HepG2 (cell line): ENCODE data around the gene MYCBPAP. TPM values are rescaled to one million over a fixed set of nuclear protein-coding genes. Genes with fewer than 3 reads are reported as not detected.

Experiments
- BRCA1 ChIP-seq: sonication (generic); formaldehyde crosslinking; IDR thresholded peaks from 2 replicates; pipeline ENCODE4 v1.4.0; 2020; ENCODE audit warnings: missing genetic modification reagents
- CENPX ChIP-seq: sonication (generic); formaldehyde crosslinking; IDR thresholded peaks from 2 replicates; pipeline ENCODE4 v1.9.0; 2021; ENCODE audit warnings: mild to moderate bottlenecking, missing genetic modification reagents, moderate library complexity
- CREB1 ChIP-seq, 2 experiments: fragments of 450-650 bp in 1 of 2; IDR thresholded peaks; 2 replicates each; pipeline ENCODE4 v1.6.1; 2016 to 2017; ENCODE audit warnings: control low read depth in 1 of 2, mild to moderate bottlenecking in 1 of 2, missing compliant biosample characterization in 1 of 2, missing genetic modification characterization in 1 of 2
- HMGA1 ChIP-seq: sonication (generic); formaldehyde crosslinking; conservative IDR thresholded peaks from 2 replicates; pipeline ENCODE4 v1.4.0; 2020; ENCODE audit warnings: missing genetic modification reagents
- KAT2B ChIP-seq: fragments of 150-350 bp; IDR thresholded peaks from 2 replicates; pipeline ENCODE4 v1.6.1; 2014; ENCODE audit warnings: low read depth, low read length, borderline replicate concordance
- KLF11 ChIP-seq: IDR thresholded peaks from 2 replicates; pipeline ENCODE4 v1.6.1; 2016; ENCODE audit warnings: missing compliant biosample characterization
- ONECUT2 ChIP-seq: sonication (generic); formaldehyde crosslinking; IDR thresholded peaks from 2 replicates; pipeline ENCODE4 v1.4.0; 2020; ENCODE audit warnings: missing genetic modification reagents
- PHF20 ChIP-seq: sonication (generic); formaldehyde crosslinking; IDR thresholded peaks from 2 replicates; pipeline ENCODE4 v1.5.0; 2020; ENCODE audit warnings: mild to moderate bottlenecking, missing genetic modification reagents
- PHF5A ChIP-seq: IDR thresholded peaks from one replicate; pipeline ENCODE4 v1.6.1; 2018; ENCODE audit warnings: low read depth, missing genetic modification reagents; ENCODE audit not compliant: unreplicated experiment
- TCF7 ChIP-seq: sonication (generic); IDR thresholded peaks from 2 replicates; pipeline ENCODE4 v1.6.1; 2016; ENCODE audit warnings: antibody characterized with exemption, low read depth
- ZNF333 ChIP-seq: sonication (generic); formaldehyde crosslinking; IDR thresholded peaks from 2 replicates; pipeline ENCODE4 v1.4.0; 2020; ENCODE audit warnings: mild to moderate bottlenecking, missing genetic modification reagents, borderline replicate concordance
- ZNF530 ChIP-seq: sonication (generic); formaldehyde crosslinking; IDR thresholded peaks from 2 replicates; pipeline ENCODE4 v1.5.0; 2020; ENCODE audit warnings: low read depth, mild to moderate bottlenecking, missing genetic modification reagents
- ZNF549 ChIP-seq: sonication (generic); formaldehyde crosslinking; IDR thresholded peaks from 2 replicates; pipeline ENCODE4 v1.5.0; 2020; ENCODE audit warnings: missing genetic modification reagents
- ZNF724P ChIP-seq: sonication (generic); formaldehyde crosslinking; IDR thresholded peaks from 2 replicates; pipeline ENCODE4 v1.8.0; 2022; ENCODE audit warnings: missing genetic modification reagents, borderline replicate concordance
- ZSCAN9 ChIP-seq: IDR thresholded peaks from 2 replicates; pipeline ENCODE4 v1.6.1; 2016; ENCODE audit warnings: borderline replicate concordance
- polyA plus RNA-seq, 8 experiments: library from polyadenylated mRNA; depleted of rRNA in 3 of 8; stranded (reverse) in 7 of 8; unstranded in 1 of 8; fragments of >200 nt; fragmentation: Illumina TruSeq in 4 of 8; extraction: Trizol in 4 of 8; gene quantifications; 2 replicates each; pipeline versions ENCODE4 v1.2.1 to v1.2.3, GENCODE V29; 2011 to 2016; ENCODE audit warnings: low read depth in 4 of 8, missing spikeins in 1 of 8, mixed read lengths in 1 of 8; ENCODE audit not compliant: insufficient read depth in 1 of 8
- total RNA-seq, 5 experiments: library from RNA; depleted of rRNA; stranded (reverse); fragments of >200 nt; fragmentation: Illumina TruSeq; extraction: Trizol; gene quantifications; 2 replicates each; pipeline ENCODE4 v1.2.3, GENCODE V29; 2016; ENCODE audit warnings: low read depth in 1 of 5
- TF ChIP-seq, protein P1 (sequence below): sonication (generic); formaldehyde crosslinking; IDR thresholded peaks from 2 replicates; pipeline ENCODE4 v1.5.1; 2020; ENCODE audit warnings: missing genetic modification reagents, mild to moderate bottlenecking, borderline replicate concordance
- TF ChIP-seq, protein P2 (sequence below): IDR thresholded peaks from 2 replicates; pipeline ENCODE4 v1.6.1; 2016; ENCODE audit warnings: low read depth, missing genetic modification reagents, missing compliant biosample characterization
- TF ChIP-seq, protein P3 (sequence below): sonication (generic); formaldehyde crosslinking; IDR thresholded peaks from 2 replicates; pipeline ENCODE4 v1.5.0; 2020; ENCODE audit warnings: mild to moderate bottlenecking, missing genetic modification reagents

Gene MYCBPAP
- total and polyA plus RNA-seq, 2 of the 13 experiments (the other 11 are each of a cell fraction or from before 2014, with no cell fraction given) = 0.22 to 0.24 TPM

DNA sequence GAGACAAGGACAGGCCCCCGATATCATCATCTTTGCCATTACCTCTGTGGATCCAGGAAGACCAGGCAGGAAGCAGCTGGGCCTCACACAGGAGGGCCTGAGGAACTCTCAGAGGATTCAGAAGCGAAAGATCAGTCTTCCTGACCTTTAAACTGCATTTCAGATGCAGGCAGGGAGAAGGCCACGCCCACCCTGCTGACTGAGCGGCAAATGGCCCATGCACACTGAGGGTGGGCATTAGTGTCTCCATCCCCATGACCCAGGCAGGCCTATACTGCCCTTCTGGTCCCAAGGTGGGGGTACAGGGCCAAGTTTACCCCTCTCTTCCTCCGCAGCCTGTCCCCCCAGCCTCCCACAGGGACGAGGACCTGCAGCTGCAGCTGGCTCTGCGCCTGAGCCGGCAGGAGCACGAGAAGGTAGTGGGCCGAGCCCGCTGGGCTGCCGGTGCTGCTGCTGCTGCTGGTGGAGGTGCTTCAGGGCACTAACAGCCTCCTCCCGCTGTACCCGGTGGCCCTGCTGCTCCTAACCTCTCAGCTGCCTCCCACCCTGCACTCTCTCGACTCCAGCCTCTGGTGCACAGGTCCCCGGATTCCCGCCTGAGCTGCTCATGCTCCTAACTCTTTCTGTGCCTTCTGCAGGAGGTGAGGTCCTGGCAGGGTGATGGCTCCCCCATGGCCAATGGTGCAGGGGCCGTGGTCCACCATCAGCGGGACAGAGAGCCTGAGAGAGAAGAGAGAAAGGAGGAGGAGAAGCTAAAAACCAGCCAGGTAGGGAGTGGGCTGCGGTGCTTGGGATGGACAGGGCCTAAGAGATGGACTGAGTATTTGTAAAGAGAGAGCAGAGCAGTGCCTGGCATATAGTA, 30.5 kb downstream of the MYCBPAP start (continued):
- TF ChIP-seq ZNF724P (CRISPR knock-in tag) = no peak
- no peak for TF ChIP-seq HMGA1 (CRISPR knock-in tag)
- TF ChIP-seq CENPX (CRISPR knock-in tag) = no peak
- TF ChIP-seq, protein P1, sequence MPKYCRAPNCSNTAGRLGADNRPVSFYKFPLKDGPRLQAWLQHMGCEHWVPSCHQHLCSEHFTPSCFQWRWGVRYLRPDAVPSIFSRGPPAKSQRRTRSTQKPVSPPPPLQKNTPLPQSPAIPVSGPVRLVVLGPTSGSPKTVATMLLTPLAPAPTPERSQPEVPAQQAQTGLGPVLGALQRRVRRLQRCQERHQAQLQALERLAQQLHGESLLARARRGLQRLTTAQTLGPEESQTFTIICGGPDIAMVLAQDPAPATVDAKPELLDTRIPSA (CRISPR knock-in tag) = no peak
- TF ChIP-seq, protein P2, sequence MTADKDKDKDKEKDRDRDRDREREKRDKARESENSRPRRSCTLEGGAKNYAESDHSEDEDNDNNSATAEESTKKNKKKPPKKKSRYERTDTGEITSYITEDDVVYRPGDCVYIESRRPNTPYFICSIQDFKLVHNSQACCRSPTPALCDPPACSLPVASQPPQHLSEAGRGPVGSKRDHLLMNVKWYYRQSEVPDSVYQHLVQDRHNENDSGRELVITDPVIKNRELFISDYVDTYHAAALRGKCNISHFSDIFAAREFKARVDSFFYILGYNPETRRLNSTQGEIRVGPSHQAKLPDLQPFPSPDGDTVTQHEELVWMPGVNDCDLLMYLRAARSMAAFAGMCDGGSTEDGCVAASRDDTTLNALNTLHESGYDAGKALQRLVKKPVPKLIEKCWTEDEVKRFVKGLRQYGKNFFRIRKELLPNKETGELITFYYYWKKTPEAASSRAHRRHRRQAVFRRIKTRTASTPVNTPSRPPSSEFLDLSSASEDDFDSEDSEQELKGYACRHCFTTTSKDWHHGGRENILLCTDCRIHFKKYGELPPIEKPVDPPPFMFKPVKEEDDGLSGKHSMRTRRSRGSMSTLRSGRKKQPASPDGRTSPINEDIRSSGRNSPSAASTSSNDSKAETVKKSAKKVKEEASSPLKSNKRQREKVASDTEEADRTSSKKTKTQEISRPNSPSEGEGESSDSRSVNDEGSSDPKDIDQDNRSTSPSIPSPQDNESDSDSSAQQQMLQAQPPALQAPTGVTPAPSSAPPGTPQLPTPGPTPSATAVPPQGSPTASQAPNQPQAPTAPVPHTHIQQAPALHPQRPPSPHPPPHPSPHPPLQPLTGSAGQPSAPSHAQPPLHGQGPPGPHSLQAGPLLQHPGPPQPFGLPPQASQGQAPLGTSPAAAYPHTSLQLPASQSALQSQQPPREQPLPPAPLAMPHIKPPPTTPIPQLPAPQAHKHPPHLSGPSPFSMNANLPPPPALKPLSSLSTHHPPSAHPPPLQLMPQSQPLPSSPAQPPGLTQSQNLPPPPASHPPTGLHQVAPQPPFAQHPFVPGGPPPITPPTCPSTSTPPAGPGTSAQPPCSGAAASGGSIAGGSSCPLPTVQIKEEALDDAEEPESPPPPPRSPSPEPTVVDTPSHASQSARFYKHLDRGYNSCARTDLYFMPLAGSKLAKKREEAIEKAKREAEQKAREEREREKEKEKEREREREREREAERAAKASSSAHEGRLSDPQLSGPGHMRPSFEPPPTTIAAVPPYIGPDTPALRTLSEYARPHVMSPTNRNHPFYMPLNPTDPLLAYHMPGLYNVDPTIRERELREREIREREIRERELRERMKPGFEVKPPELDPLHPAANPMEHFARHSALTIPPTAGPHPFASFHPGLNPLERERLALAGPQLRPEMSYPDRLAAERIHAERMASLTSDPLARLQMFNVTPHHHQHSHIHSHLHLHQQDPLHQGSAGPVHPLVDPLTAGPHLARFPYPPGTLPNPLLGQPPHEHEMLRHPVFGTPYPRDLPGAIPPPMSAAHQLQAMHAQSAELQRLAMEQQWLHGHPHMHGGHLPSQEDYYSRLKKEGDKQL (CRISPR knock-in tag) = no peak
- no peak for TF ChIP-seq KLF11 (CRISPR knock-in tag)
- no peak for TF ChIP-seq PHF20 (CRISPR knock-in tag)
- TF ChIP-seq ZSCAN9 (CRISPR knock-in tag) = no peak
- TF ChIP-seq ZNF549 = no peak
- no peak for TF ChIP-seq ONECUT2 (CRISPR knock-in tag)
- TF ChIP-seq PHF5A (CRISPR knock-in tag) = no peak
- TF ChIP-seq KAT2B = no peak
- no peak for TF ChIP-seq ZNF530
- TF ChIP-seq TCF7 = no peak
- no peak for TF ChIP-seq CREB1 (IDR thresholded peaks at IDR 0.05)
- TF ChIP-seq CREB1 (CRISPR knock-in tag; IDR thresholded peaks at IDR 0.05) = no peak
- TF ChIP-seq, protein P3, sequence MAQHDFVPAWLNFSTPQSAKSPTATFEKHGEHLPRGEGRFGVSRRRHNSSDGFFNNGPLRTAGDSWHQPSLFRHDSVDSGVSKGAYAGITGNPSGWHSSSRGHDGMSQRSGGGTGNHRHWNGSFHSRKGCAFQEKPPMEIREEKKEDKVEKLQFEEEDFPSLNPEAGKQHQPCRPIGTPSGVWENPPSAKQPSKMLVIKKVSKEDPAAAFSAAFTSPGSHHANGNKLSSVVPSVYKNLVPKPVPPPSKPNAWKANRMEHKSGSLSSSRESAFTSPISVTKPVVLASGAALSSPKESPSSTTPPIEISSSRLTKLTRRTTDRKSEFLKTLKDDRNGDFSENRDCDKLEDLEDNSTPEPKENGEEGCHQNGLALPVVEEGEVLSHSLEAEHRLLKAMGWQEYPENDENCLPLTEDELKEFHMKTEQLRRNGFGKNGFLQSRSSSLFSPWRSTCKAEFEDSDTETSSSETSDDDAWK (CRISPR knock-in tag) = no peak
- no peak; the same call in 1 of the 2 replicates for TF ChIP-seq ZNF333 (CRISPR knock-in tag)
- no peak for TF ChIP-seq BRCA1
